CD4-positive, alpha-beta T cell (primary cell): ENCODE measurements around the gene SPRY4. TPM values are rescaled to one million over a fixed set of nuclear protein-coding genes. Genes with fewer than 3 reads are reported as not detected.
"Not testable (repeated sequence)": the region's sequence is repeated elsewhere in the genome, so short reads cannot be mapped to it uniquely, and the experiment has no call there.

ENCODE experiments used
- ATAC-seq: fragments of 200-7000 bp; cut with Tn5 transposase; one replicate; pipeline ENCODE4 v1.10.0; 2022; ENCODE audit warnings: mild to moderate bottlenecking; ENCODE audit not compliant: poor library complexity
- CTCF ChIA-PET: fragments of 350-600 bp; sonication (Branson Sonifier 250); formaldehyde crosslinking; loops from one replicate; lab custom pipeline; 2021; ENCODE audit warnings: antibody characterized with exemption, inconsistent platforms; lab: Charles Lee
- POLR2A ChIA-PET: fragments of 350-600 bp; sonication (Branson Sonifier 250); formaldehyde crosslinking; loops from one replicate; lab custom pipeline; 2021; ENCODE audit warnings: antibody characterized with exemption, inconsistent platforms; lab: Charles Lee
- DNase-seq, 14 experiments: peaks; one replicate each; pipeline ENCODE4 v3.0.0-alpha.2; 2013 to 2020; ENCODE audit warnings: mixed read lengths in 2 of 14
- H3K27ac ChIP-seq, 2 donors: one replicate each; pipeline versions ENCODE4 v1.5.1 to v1.7.0; 2013; ENCODE audit warnings: low read length in 2 of 2, low read depth in 1 of 2, mild to moderate bottlenecking in 1 of 2
- H3K27me3 ChIP-seq, 2 experiments: 1 replicate in 1 of 2; 2 replicates in 1 of 2; pipeline versions ENCODE4 v1.6.1 to v1.7.0; 2013; ENCODE audit warnings: low read length in 2 of 2, control low read depth in 1 of 2, mild to moderate bottlenecking in 1 of 2, moderate library complexity in 1 of 2; ENCODE audit not compliant: insufficient read depth in 2 of 2, control insufficient read depth in 1 of 2
- H3K36me3 ChIP-seq: one replicate; pipeline ENCODE4 v1.6.1; 2013; ENCODE audit warnings: low read length, control low read depth; ENCODE audit not compliant: insufficient read depth
- H3K4me1 ChIP-seq: one replicate; pipeline ENCODE4 v1.6.1; 2013; ENCODE audit warnings: low read length, control low read depth; ENCODE audit not compliant: insufficient read depth
- H3K4me3 ChIP-seq: one replicate; pipeline ENCODE4 v1.5.1; 2013; ENCODE audit warnings: mild to moderate bottlenecking, low read length, moderate library complexity
- H3K9me3 ChIP-seq, 2 experiments: 1 replicate in 1 of 2; 2 replicates in 1 of 2; pipeline versions ENCODE4 v1.6.1 to v1.7.0; 2013; ENCODE audit warnings: low read length in 2 of 2, mild to moderate bottlenecking in 2 of 2, control low read depth in 1 of 2, moderate library complexity in 1 of 2; ENCODE audit not compliant: control insufficient read depth in 1 of 2, insufficient read depth in 1 of 2
- H3K27ac Mint-ChIP-seq: one replicate; pipeline ENCODE4 v1.8.0; 2020; ENCODE audit warnings: mixed read lengths
- H3K27me3 Mint-ChIP-seq: one replicate; pipeline ENCODE4 v1.8.0; 2021; ENCODE audit warnings: mixed read lengths
- H3K36me3 Mint-ChIP-seq: one replicate; pipeline ENCODE4 v1.8.0; 2021; ENCODE audit warnings: low read depth, mixed read lengths
- H3K4me1 Mint-ChIP-seq: one replicate; pipeline ENCODE4 v1.8.0; 2021; ENCODE audit warnings: low read depth, mixed read lengths
- H3K4me3 Mint-ChIP-seq: one replicate; pipeline ENCODE4 v1.8.0; 2020; ENCODE audit warnings: mild to moderate bottlenecking, mixed read lengths
- H3K9me3 Mint-ChIP-seq: one replicate; pipeline ENCODE4 v1.8.0; 2020; ENCODE audit warnings: mixed read lengths
- CTCF ChIP-seq: fragments of 200-600 bp; IDR thresholded peaks from one replicate; pipeline ENCODE4 v1.8.0; 2022; ENCODE audit warnings: antibody characterized with exemption, mild to moderate bottlenecking
- intact Hi-C, 2 experiments: fragments of 100-400 bp; cut with DNase I in 1 of 2; cut with micrococcal nuclease in 1 of 2; formaldehyde crosslinking; loops; one replicate each; pipeline versions ENCODE4 v1.15.1 to v1.9.0; 2023 to 2025; cut with DNase I, micrococcal nuclease
- total RNA-seq, 174 experiments: library from RNA in 2 of 174; stranded (reverse) in 2 of 174; gene quantifications; one replicate each; pipeline ENCODE4 v1.2.3 and lab custom pipeline; 2021 to 2026

Gene SPRY4
- total RNA-seq, 2 experiments from 2014 or later = 0.16 to 0.34 TPM

- Histone ChIP-seq H3K9me3 (peaks cover 15 to 21% of the 10 kb centered on the region in 2 experiments), H3K27me3 (peaks cover 0 to 2% of the 10 kb centered on the region in 2 experiments), H3K4me3 (no peak overlapping the region), H3K36me3 (no peaks in the 10 kb centered on the region), H3K4me1 (no peaks in the 10 kb centered on the region), H3K27ac (no peak overlapping the region)
- no peaks in the 10 kb centered on the region for H3K4me1 Mint-ChIP-seq
- H3K9me3 Mint-ChIP-seq = peaks cover 14% of the 10 kb centered on the region
- H3K36me3 Mint-ChIP-seq = no peaks in the 10 kb centered on the region
- POLR2A ChIA-PET = no interaction called here
- intact Hi-C loops = loop anchor here in 1 of 2 experiments (5.0 kb wide), 1 partner anchor 140 kb away; no protein-coding TSS in a partner anchor
- H3K27me3 Mint-ChIP-seq = no peaks in the 10 kb centered on the region
- ATAC-seq = no peak
- no peak overlapping the region for H3K4me3 Mint-ChIP-seq
- no peak for TF ChIP-seq CTCF
- DNase-seq = no peak
- CTCF ChIA-PET = no interaction called here
- H3K27ac Mint-ChIP-seq = no peak overlapping the region
Observed at GRCh38 chr5:142342128-142342981, 17.5 kb upstream of the SPRY4 start.

GRCh38 chr5:142339781-142340180 lies 15.0 kb upstream of the SPRY4 start:
- Histone ChIP-seq H3K4me1 (no peaks in the 10 kb centered on the region), H3K9me3 (peaks cover 6 to 9% of the 10 kb centered on the region in 2 experiments), H3K27me3 (no peaks in the 10 kb centered on the region), H3K36me3 (no peaks in the 10 kb centered on the region), H3K27ac (no peak overlapping the region), H3K4me3 (no peak overlapping the region)
- no peaks in the 10 kb centered on the region for H3K36me3 Mint-ChIP-seq
- TF ChIP-seq CTCF = no peak
- H3K4me3 Mint-ChIP-seq = no peak overlapping the region
- no peak for DNase-seq
- H3K9me3 Mint-ChIP-seq = peaks cover 12% of the 10 kb centered on the region
- intact Hi-C loops = loop anchor here in 1 of 2 experiments (5.0 kb wide), 1 partner anchor 137 kb away; no protein-coding TSS in a partner anchor
- no peak overlapping the region for H3K27ac Mint-ChIP-seq
- no peaks in the 10 kb centered on the region for H3K4me1 Mint-ChIP-seq
- ChIA-PET POLR2A (interaction anchor here (0.7 kb wide), 1 partner anchor 137 kb away, joined by 4 read pairs; no protein-coding TSS in a partner anchor), CTCF (interaction anchor here (0.6 kb wide), 1 partner anchor 219 kb away, joined by 3 read pairs; no protein-coding TSS in a partner anchor)
- no peak for ATAC-seq
- H3K27me3 Mint-ChIP-seq = no peaks in the 10 kb centered on the region

- Histone ChIP-seq H3K9me3 (no peaks in the 10 kb centered on the region), H3K36me3 (no peaks in the 10 kb centered on the region), H3K27ac (no peak overlapping the region), H3K4me1 (no peaks in the 10 kb centered on the region), H3K4me3 (no peak overlapping the region), H3K27me3 (no peaks in the 10 kb centered on the region)
- intact Hi-C loops = no loop called here
- CTCF ChIA-PET = no interaction called here
- TF ChIP-seq CTCF = no peak
- Mint-ChIP-seq H3K4me1 (no peaks in the 10 kb centered on the region), H3K36me3 (no peaks in the 10 kb centered on the region), H3K27ac (no peak overlapping the region), H3K4me3 (no peak overlapping the region), H3K27me3 (no peaks in the 10 kb centered on the region), H3K9me3 (no peaks in the 10 kb centered on the region)
- ATAC-seq = no peak
- POLR2A ChIA-PET = interaction anchor here (0.6 kb wide), 1 partner anchor 146 kb away, joined by 3 read pairs; no protein-coding TSS in a partner anchor
- no peak for DNase-seq
Observed at GRCh38 chr5:142334538-142334937, 9.7 kb upstream of the SPRY4 start.

- ATAC-seq, DNase-seq, H3K9me3 ChIP-seq, H3K36me3 ChIP-seq, CTCF ChIA-PET, intact Hi-C loops, H3K4me3 ChIP-seq, H3K9me3 Mint-ChIP-seq, H3K27ac Mint-ChIP-seq, H3K4me1 ChIP-seq, POLR2A ChIA-PET, H3K36me3 Mint-ChIP-seq, H3K27ac ChIP-seq, H3K27me3 ChIP-seq, H3K27me3 Mint-ChIP-seq, H3K4me1 Mint-ChIP-seq, H3K4me3 Mint-ChIP-seq: not testable (repeated sequence)
Observed at GRCh38 chr5:142333749-142334148, 8.9 kb upstream of the SPRY4 start.
